Mesothelial cell of epicardium (in vitro differentiated cells): ENCODE results near the gene SRSF11. TPM values are rescaled to one million over a fixed set of nuclear protein-coding genes. Genes with fewer than 3 reads are reported as not detected.

ENCODE experiments used
- DNase-seq, 2 experiments: peaks; one replicate each; pipeline ENCODE4 v3.0.0; 2021; ENCODE audit warnings: low spot score in 2 of 2; ENCODE audit not compliant: unreplicated experiment in 2 of 2
- H3K27ac Mint-ChIP-seq: 2 replicates; pipeline ENCODE4 v1.8.0; 2021; ENCODE audit warnings: mixed read lengths
- H3K27me3 Mint-ChIP-seq: 2 replicates; pipeline ENCODE4 v1.8.0; 2021; ENCODE audit warnings: low read depth, mixed read lengths
- H3K36me3 Mint-ChIP-seq: 2 replicates; pipeline ENCODE4 v1.8.0; 2021; ENCODE audit warnings: mixed read lengths
- H3K4me1 Mint-ChIP-seq: 2 replicates; pipeline ENCODE4 v1.8.0; 2021; ENCODE audit warnings: mixed read lengths
- H3K4me3 Mint-ChIP-seq: 2 replicates; pipeline ENCODE4 v1.8.0; 2021; ENCODE audit warnings: mild to moderate bottlenecking, moderate library complexity, mixed read lengths
- H3K9me3 Mint-ChIP-seq: 2 replicates; pipeline ENCODE4 v1.8.0; 2021; ENCODE audit warnings: mixed read lengths
- CTCF ChIP-seq: fragments of 200-600 bp; sonication (generic); IDR thresholded peaks from one replicate; pipeline ENCODE4 v1.5.0; 2021; ENCODE audit warnings: antibody characterized with exemption; ENCODE audit not compliant: unreplicated experiment
- total RNA-seq: library from RNA; stranded (reverse); gene quantifications from 3 replicates; pipeline ENCODE4 v1.2.1, GENCODE V29; 2021

SRSF11 gene
- total RNA-seq, 1 donor from 2014 or later, result 357 TPM

- no peak for DNase-seq
- H3K4me1 Mint-ChIP-seq, result peaks cover under 1% of the 10 kb centered on the region
- no peak overlapping the region for H3K4me3 Mint-ChIP-seq
- peaks cover 24% of the 10 kb centered on the region for H3K9me3 Mint-ChIP-seq
- no peak for TF ChIP-seq CTCF
- H3K36me3 Mint-ChIP-seq, result peaks cover 44% of the 10 kb centered on the region
- H3K27me3 Mint-ChIP-seq, result no peaks in the 10 kb centered on the region
- H3K27ac Mint-ChIP-seq, result no peak overlapping the region
These were observed 44.8 kb downstream of the SRSF11 start for GRCh38 chr1:70265946-70266345.

- H3K27ac Mint-ChIP-seq, result no peak overlapping the region
- no peak for TF ChIP-seq CTCF
- H3K36me3 Mint-ChIP-seq, result peaks cover 30% of the 10 kb centered on the region
- H3K9me3 Mint-ChIP-seq, result no peaks in the 10 kb centered on the region
- no peak for DNase-seq
- H3K4me1 Mint-ChIP-seq, result no peaks in the 10 kb centered on the region
- H3K27me3 Mint-ChIP-seq, result no peaks in the 10 kb centered on the region
- H3K4me3 Mint-ChIP-seq, result no peak overlapping the region
These were observed 56.7 kb downstream of the SRSF11 start for GRCh38 chr1:70277875-70278274.

GRCh38 chr1:70278710-70279109 is 57.5 kb downstream of the SRSF11 start:
- H3K9me3 Mint-ChIP-seq, result no peaks in the 10 kb centered on the region
- H3K27ac Mint-ChIP-seq, result no peak overlapping the region
- no peak for DNase-seq
- H3K4me1 Mint-ChIP-seq, result no peaks in the 10 kb centered on the region
- H3K27me3 Mint-ChIP-seq, result no peaks in the 10 kb centered on the region
- TF ChIP-seq CTCF, result no peak
- peaks cover 25% of the 10 kb centered on the region for H3K36me3 Mint-ChIP-seq
- no peak overlapping the region for H3K4me3 Mint-ChIP-seq

- no peak overlapping the region for H3K27ac Mint-ChIP-seq
- no peak for DNase-seq
- no peaks in the 10 kb centered on the region for H3K27me3 Mint-ChIP-seq
- H3K4me1 Mint-ChIP-seq, result no peaks in the 10 kb centered on the region
- H3K9me3 Mint-ChIP-seq, result no peaks in the 10 kb centered on the region
- H3K4me3 Mint-ChIP-seq, result no peak overlapping the region
- H3K36me3 Mint-ChIP-seq, result peaks cover 24% of the 10 kb centered on the region
- TF ChIP-seq CTCF, result no peak
These were observed 63.2 kb downstream of the SRSF11 start for GRCh38 chr1:70284366-70284765.

GRCh38 chr1:70286453-70286852 is 65.3 kb downstream of the SRSF11 start:
- Mint-ChIP-seq H3K9me3 (no peaks in the 10 kb centered on the region), H3K27me3 (no peaks in the 10 kb centered on the region), H3K4me1 (no peaks in the 10 kb centered on the region), H3K4me3 (no peak overlapping the region), H3K27ac (no peak overlapping the region), H3K36me3 (peaks cover 16% of the 10 kb centered on the region)
- no peak for TF ChIP-seq CTCF
- no peak for DNase-seq

- no peaks in the 10 kb centered on the region for H3K9me3 Mint-ChIP-seq
- TF ChIP-seq CTCF, result no peak
- no peaks in the 10 kb centered on the region for H3K4me1 Mint-ChIP-seq
- no peak for DNase-seq
- no peak overlapping the region for H3K27ac Mint-ChIP-seq
- H3K36me3 Mint-ChIP-seq, result peaks cover 15% of the 10 kb centered on the region
- no peak overlapping the region for H3K4me3 Mint-ChIP-seq
- H3K27me3 Mint-ChIP-seq, result no peaks in the 10 kb centered on the region
These were observed 67.0 kb downstream of the SRSF11 start for GRCh38 chr1:70288166-70288565.
